Measurements from ENCODE around the gene GLT1D1. TPM values are rescaled to one million over a fixed set of nuclear protein-coding genes. Genes with fewer than 3 reads are reported as not detected.
"Not testable (repeated sequence)": the region's sequence is repeated elsewhere in the genome, so short reads cannot be mapped to it uniquely, and the experiment has no call there.

The GLT1D1 gene
- total RNA-seq, 2 experiments from 2014 or later: not detected

DNA sequence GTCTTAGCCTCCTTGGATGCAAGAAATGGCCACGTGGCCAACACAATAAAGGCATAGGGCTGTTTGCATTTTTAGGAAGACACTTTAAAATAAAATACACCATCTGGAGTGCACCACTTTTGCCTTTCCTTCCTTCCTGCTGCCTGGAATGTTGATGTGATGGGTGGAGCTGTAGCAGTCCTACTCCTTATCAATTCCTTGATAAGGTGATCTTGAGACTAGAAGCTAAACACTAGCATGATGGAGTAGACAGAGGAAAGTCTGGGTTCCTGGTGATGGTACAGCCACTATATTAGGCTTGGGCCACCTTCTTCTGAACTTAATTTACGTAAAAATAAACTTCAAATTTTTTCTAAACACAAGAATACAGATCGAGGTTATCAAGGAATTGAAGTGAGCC lies 2.9 kb upstream of the GLT1D1 start:
- no peaks in the 10 kb centered on the region for H3K9me3 Mint-ChIP-seq
- no peaks in the 10 kb centered on the region for H3K4me1 Mint-ChIP-seq (ENCODE audit: low read depth)
- H3K27ac Mint-ChIP-seq: no peak overlapping the region
- CTCF ChIA-PET: no interaction called here
- H3K4me3 Mint-ChIP-seq: no peak overlapping the region
- intact Hi-C loops (cut with micrococcal nuclease): no loop called here
- no peaks in the 10 kb centered on the region for H3K36me3 Mint-ChIP-seq (ENCODE audit: low read depth)
- H3K27me3 Mint-ChIP-seq (ENCODE audit: low read depth): peaks cover 18% of the 10 kb centered on the region
- no peak for DNase-seq

DNA sequence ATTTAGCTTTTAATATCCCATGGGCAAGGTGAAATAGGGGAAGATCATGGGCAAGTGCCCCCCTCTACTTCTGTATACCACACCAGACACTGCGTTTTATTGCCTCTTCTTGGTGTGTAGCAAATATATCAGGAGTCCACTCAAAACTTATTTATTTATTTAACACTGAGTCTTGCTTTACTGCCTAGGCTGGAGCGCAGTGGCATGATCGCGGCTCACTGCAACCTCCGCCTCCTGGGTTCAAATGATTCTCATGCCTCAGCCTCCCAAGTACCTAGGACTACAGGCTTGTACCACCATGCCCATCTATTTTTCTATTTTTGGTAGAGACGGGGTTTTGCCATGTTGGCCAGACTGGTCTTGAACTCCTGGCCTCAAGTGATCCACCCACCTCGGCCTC lies 1.8 kb upstream of the GLT1D1 start:
- H3K36me3 Mint-ChIP-seq (ENCODE audit: low read depth); DNase-seq; H3K27ac Mint-ChIP-seq; H3K4me1 Mint-ChIP-seq (ENCODE audit: low read depth); intact Hi-C loops (cut with micrococcal nuclease); H3K9me3 Mint-ChIP-seq; CTCF ChIA-PET; H3K4me3 Mint-ChIP-seq: not testable (repeated sequence)
- H3K27me3 Mint-ChIP-seq (ENCODE audit: low read depth): peaks cover 24% of the 10 kb centered on the region

DNA sequence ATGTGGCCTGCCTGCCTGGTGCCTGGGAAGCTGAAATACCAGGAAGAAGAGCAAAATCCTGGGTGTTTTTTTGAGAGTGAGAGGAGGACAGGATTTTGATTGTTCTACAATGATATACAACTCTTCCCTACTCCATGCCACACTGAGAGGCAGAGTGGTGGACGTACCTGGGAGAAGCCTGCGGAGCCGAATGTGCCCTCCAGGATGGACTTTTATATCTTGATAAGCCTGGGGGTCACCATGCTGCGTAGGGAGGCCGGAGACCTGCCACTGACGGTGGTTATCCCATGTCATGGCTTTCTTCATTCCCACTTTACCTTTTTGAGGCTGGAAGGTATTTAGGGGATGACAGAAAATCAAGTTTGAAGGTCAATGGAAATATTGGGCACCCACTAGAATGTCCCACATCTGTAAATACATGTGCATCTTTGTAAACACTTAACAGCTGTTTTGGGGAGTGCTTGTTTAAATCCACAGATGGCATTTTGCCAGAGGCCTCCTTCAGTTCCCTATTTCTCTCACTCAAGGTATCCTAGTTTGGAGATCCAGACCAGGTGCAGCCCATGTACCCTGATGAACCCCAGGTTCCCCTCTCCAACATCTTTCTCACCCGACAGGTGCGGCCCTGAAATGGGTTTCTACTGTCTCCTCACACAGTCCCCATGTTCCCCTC lies 1.1 kb upstream of the GLT1D1 start:
- CTCF ChIA-PET: no interaction called here
- Mint-ChIP-seq H3K4me3 (no peak overlapping the region), H3K9me3 (no peaks in the 10 kb centered on the region)

DNA sequence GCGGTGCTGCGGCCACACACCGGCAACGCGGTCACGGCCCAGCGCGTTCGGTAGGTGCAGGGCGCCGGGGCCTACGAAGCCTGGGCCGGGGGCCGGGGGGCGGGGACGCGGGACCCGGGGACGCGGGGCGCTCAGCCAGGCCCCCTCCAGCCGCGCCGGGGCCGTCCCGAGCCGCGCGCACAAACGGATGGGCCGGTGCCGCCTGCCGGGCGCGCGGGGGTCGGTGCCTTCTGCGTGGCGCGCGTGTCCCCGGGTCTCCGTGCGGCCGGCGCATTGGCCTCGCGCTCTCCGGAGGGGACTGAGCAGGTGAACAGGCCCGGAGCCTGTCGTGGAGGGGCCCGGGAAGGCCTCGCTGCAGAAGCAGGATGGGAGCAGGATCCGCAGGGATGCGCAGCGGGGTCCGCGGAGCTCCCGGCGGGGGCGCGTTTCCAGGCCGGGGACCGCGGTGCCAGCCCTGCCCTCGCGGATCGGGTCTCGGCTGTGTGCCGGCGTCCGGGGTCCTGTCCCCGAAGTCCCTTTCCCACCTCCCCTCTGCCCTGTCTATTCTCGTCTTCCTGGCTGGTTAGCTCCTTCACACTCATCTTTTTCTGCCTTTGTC lies 421 bp downstream of the GLT1D1 start:
- Mint-ChIP-seq H3K4me1 (ENCODE audit: low read depth) (no peaks in the 10 kb centered on the region), H3K9me3 (no peaks in the 10 kb centered on the region), H3K36me3 (ENCODE audit: low read depth) (no peaks in the 10 kb centered on the region), H3K27me3 (ENCODE audit: low read depth) (peaks cover 32% of the 10 kb centered on the region), H3K4me3 (no peak overlapping the region), H3K27ac (no peak overlapping the region)
- DNase-seq: no peak
- CTCF ChIA-PET: no interaction called here
- intact Hi-C loops (cut with micrococcal nuclease): no loop called here

More for the DNA sequence above, 1.1 kb upstream of the GLT1D1 start:
- intact Hi-C loops (cut with micrococcal nuclease): no loop called here
- DNase-seq: no peak
- H3K36me3 Mint-ChIP-seq (ENCODE audit: low read depth): no peaks in the 10 kb centered on the region
- peaks cover 27% of the 10 kb centered on the region for H3K27me3 Mint-ChIP-seq (ENCODE audit: low read depth)
- no peaks in the 10 kb centered on the region for H3K4me1 Mint-ChIP-seq (ENCODE audit: low read depth)
- no peak overlapping the region for H3K27ac Mint-ChIP-seq

DNA sequence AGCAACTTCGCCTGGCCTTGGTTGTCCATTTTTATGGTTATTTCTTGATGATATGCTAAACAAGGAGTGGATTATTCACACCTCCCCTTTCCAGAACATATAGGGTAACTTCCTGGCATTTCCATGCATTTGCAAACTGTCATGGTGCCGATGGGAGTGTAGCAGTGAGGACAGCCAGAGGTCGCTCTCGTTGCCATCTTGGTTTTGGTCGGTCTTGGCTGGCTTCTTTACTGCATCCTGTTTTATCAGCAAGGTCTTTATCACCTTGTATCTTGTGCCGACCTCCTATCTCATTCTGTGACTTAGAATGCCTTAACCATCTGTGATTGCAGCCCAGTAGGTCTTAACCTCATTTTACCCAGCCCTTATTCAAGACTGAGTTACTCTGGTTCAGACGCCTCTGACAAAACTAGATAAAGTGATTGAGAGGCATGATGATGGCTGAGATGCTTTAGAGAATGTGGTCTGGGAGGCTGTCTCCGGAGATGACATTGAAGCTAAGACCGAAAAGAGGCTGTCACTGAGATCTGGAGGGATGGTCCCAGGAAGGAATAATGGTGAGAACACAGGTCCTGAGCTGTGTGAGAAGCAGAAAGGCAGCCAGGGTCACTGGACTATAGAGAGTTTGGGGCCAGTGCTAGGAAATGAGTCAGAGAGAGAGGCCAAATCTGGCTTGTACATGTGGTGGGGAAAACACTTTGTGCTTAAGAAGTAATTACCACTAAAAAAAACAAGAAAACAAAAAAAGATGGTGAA lies 2.9 kb downstream of the GLT1D1 start:
- peaks cover 33% of the 10 kb centered on the region for H3K27me3 Mint-ChIP-seq (ENCODE audit: low read depth)
- H3K4me1 Mint-ChIP-seq (ENCODE audit: low read depth): no peaks in the 10 kb centered on the region
- H3K4me3 Mint-ChIP-seq: no peak overlapping the region
- no peaks in the 10 kb centered on the region for H3K36me3 Mint-ChIP-seq (ENCODE audit: low read depth)
- H3K9me3 Mint-ChIP-seq: no peaks in the 10 kb centered on the region
- CTCF ChIA-PET: no interaction called here
- intact Hi-C loops (cut with micrococcal nuclease): no loop called here
- no peak for DNase-seq
- H3K27ac Mint-ChIP-seq: no peak overlapping the region

DNA sequence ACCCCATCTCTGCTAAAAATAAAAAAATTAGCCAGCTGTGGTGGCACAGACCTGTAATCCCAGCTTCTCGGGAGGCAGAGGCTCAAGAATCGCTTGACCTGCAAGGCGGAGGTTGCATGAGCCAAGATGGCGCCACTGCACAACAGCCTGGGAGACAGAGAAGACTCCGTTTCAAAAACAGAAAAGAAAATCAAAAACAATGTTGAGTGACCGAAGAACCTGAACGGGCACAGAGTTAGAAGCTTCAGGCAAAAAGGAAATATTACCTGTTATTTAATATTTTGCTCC lies 3.5 kb downstream of the GLT1D1 start:
- intact Hi-C loops (cut with micrococcal nuclease): no loop called here
- no peaks in the 10 kb centered on the region for H3K4me1 Mint-ChIP-seq (ENCODE audit: low read depth)
- no peak overlapping the region for H3K4me3 Mint-ChIP-seq
- no peaks in the 10 kb centered on the region for H3K9me3 Mint-ChIP-seq
- no peak for DNase-seq
- no peaks in the 10 kb centered on the region for H3K36me3 Mint-ChIP-seq (ENCODE audit: low read depth)
- no peak overlapping the region for H3K27ac Mint-ChIP-seq
- peaks cover 32% of the 10 kb centered on the region for H3K27me3 Mint-ChIP-seq (ENCODE audit: low read depth)
- CTCF ChIA-PET: no interaction called here

DNA sequence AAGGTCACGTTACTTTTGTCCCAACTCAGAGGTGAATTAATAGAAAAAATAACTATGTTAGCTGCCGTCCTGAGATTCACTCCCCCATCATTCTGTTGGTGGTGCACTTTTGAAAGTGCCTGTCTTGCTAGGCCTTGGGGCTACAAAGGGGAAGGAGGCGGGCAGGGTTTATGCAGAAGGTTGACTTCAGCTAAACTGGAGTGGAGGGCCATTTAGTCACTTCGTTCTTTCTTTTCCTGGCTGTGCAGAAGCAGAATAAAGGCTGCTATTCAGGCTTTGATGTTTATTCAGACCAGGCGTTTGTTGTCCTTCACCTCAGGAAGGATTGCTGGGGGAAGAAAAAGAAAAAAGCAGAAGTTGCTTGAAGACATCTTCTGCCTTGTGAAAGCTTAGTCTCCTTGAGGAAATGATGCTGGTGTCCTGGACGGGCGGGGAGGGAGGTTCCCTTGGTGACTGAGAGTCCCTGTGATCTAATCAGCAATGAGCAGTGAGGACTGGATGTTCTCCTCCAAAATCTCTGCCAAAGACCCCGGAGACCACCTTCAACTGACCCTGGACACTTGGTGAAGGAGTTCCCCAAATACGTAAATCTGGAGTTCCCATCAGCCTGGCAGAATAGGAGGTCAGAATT lies 4.0 kb downstream of the GLT1D1 start:
- CTCF ChIA-PET: no interaction called here
- Mint-ChIP-seq H3K27me3 (ENCODE audit: low read depth) (peaks cover 27% of the 10 kb centered on the region), H3K4me1 (ENCODE audit: low read depth) (no peaks in the 10 kb centered on the region), H3K27ac (no peak overlapping the region), H3K36me3 (ENCODE audit: low read depth) (no peaks in the 10 kb centered on the region), H3K9me3 (no peaks in the 10 kb centered on the region), H3K4me3 (no peak overlapping the region)
- no peak for DNase-seq
- intact Hi-C loops (cut with micrococcal nuclease): no loop called here

DNA sequence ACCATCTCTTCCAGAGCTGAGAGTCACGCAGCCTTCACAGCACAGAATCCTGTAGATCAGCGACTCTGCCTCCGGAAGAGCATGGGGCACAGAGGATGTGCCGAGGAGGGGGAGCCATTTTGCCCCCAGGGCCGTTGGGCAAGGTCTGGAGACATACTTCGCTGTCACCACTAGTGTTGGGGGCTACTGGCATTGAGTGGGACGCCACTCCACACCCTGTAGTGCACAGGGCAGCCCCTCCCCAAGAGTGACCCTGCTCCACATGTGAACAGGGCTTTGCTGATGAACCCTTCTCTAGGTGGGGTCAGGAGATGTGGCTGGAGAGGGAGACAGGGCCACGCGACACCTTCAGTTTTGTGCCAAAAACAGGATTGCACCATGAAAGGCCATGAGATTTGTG lies 6.0 kb downstream of the GLT1D1 start:
- no peak overlapping the region for H3K27ac Mint-ChIP-seq
- intact Hi-C loops (cut with micrococcal nuclease): no loop called here
- H3K27me3 Mint-ChIP-seq (ENCODE audit: low read depth): peaks cover 21% of the 10 kb centered on the region
- H3K4me3 Mint-ChIP-seq: no peak overlapping the region
- no peaks in the 10 kb centered on the region for H3K4me1 Mint-ChIP-seq (ENCODE audit: low read depth)
- CTCF ChIA-PET: no interaction called here
- no peak for DNase-seq
- no peaks in the 10 kb centered on the region for H3K36me3 Mint-ChIP-seq (ENCODE audit: low read depth)
- no peaks in the 10 kb centered on the region for H3K9me3 Mint-ChIP-seq

DNA sequence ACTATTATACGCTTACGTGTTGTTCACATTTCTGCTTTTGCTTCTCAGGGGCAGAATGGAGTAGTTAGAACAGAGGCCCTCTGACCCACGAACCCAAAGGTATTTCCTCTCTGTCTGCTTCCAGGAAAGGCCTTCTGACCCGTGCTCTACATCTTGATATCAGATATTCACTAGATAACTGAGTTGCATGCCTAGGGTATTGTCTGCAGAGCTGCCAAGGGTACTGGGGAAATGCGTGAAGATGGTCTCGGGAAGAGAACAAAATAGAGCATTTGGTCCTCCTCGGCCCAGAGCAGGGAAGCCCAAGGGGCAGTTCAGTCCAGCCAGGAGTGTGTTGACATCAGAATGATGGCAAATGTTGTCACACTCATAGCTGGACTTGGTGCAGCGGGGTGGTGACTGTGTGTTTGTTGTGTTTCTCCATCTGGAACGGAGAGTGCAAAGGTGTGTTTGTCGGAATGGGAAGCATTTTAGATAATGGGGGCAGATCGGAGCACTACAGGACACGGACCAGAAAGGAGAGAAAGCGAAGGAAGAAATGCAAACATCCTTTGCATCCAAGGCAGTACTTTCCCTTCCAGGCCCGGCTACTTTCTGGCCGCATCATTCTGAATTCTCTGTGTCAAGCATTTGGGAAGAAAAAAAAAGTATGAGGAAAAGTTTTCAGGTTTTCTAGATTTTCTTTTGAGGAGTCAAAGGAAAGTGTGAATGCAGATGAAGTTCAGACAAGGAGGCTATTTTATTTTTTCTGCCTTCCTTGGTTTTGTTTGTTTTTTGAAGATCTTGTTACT lies 8.1 kb downstream of the GLT1D1 start:
- Mint-ChIP-seq H3K9me3 (no peaks in the 10 kb centered on the region), H3K4me1 (ENCODE audit: low read depth) (no peaks in the 10 kb centered on the region), H3K36me3 (ENCODE audit: low read depth) (no peaks in the 10 kb centered on the region), H3K27ac (no peak overlapping the region), H3K4me3 (no peak overlapping the region), H3K27me3 (ENCODE audit: low read depth) (peaks cover 11% of the 10 kb centered on the region)
- CTCF ChIA-PET: no interaction called here
- intact Hi-C loops (cut with micrococcal nuclease): no loop called here
- no peak for DNase-seq

DNA sequence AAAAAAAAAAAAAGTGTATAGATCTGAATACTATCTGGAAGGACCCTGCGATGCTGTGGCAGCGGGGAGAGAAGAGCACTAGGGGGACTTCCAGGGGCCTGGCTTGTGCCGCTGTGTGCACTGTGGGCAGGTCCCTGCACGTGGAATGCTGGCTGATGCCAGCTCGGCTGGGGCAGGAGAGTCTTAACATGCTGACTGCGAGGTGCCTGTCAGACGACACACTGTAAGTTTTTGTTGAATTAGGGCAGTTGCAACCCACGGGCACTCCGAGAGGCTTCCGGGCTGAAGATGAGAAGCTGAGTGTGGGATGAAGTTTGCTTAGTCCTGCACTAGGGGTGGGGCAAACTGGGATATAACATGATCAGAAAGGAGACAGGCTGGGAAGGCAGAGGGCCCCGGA lies 10.7 kb downstream of the GLT1D1 start:
- Mint-ChIP-seq H3K9me3 (no peaks in the 10 kb centered on the region), H3K27ac (no peak overlapping the region), H3K36me3 (ENCODE audit: low read depth) (no peaks in the 10 kb centered on the region), H3K4me3 (no peak overlapping the region), H3K27me3 (ENCODE audit: low read depth) (peaks cover 2% of the 10 kb centered on the region), H3K4me1 (ENCODE audit: low read depth) (no peaks in the 10 kb centered on the region)
- DNase-seq: no peak
- CTCF ChIA-PET: no interaction called here
- intact Hi-C loops (cut with micrococcal nuclease): no loop called here

DNA sequence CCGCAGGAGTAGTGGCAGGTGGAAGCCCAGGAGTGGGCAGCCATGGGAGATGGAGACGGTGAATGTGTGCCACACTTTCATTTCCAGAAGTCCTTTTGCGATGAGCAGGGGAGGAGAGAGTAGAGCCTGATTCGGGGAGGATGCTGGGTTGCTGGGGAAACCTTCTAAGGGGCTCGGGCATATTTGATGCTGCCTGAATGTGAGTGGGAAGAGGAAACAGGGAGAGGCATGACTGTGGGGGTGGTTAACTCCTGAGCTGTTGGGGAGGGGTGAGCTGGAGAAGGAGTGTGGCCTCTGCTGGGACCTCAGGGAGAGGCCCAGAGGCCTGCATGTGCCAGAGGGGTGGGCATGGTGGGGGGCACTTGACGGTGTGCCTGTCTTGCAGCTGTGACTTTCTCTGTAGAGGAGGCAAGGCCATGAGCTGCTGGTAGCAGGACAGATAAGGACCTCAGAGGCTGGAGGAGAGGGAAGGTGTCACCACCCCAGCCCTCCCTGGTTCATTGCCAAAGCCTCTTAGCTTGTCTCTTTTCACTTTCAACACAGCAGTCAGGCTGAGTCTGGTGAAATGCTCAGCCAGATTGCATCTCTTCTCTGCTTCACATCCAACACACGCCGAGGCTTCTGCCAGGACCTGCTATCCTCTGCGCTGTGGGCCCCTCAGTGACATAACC lies 11.4 kb downstream of the GLT1D1 start:
- Mint-ChIP-seq H3K4me1 (ENCODE audit: low read depth) (no peaks in the 10 kb centered on the region), H3K9me3 (no peaks in the 10 kb centered on the region), H3K36me3 (ENCODE audit: low read depth) (no peaks in the 10 kb centered on the region), H3K27ac (no peak overlapping the region), H3K4me3 (no peak overlapping the region), H3K27me3 (ENCODE audit: low read depth) (peaks cover 2% of the 10 kb centered on the region)
- intact Hi-C loops (cut with micrococcal nuclease): no loop called here
- no peak for DNase-seq
- CTCF ChIA-PET: interaction anchor here (0.8 kb wide), 1 partner anchor 21 kb away, joined by 3 read pairs; no protein-coding TSS in a partner anchor

DNA sequence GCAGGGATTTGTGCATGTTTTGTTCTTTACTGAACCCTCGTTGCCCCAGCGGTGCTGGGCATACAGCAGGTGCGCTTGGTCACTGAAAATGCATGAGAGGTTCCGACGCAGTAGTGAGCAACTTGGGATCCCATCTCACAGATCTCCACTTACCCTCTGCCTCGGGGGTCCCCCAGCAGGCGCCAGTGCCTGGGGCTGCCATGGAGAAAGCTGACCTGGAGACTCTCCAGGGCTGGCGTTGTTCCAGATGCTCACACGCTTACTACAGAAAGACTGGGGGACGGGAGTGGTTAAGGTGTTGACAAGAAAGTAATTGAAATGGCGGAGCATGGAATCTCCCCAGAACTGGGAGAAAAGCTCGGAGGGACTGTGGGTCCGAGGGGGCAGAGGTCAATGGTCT lies 14.2 kb downstream of the GLT1D1 start:
- H3K4me3 Mint-ChIP-seq: no peak overlapping the region
- no peaks in the 10 kb centered on the region for H3K9me3 Mint-ChIP-seq
- H3K36me3 Mint-ChIP-seq (ENCODE audit: low read depth): no peaks in the 10 kb centered on the region
- CTCF ChIA-PET: no interaction called here
- H3K27ac Mint-ChIP-seq: no peak overlapping the region
- intact Hi-C loops (cut with micrococcal nuclease): no loop called here
- DNase-seq: no peak
- H3K4me1 Mint-ChIP-seq (ENCODE audit: low read depth): no peaks in the 10 kb centered on the region
- peaks cover 2% of the 10 kb centered on the region for H3K27me3 Mint-ChIP-seq (ENCODE audit: low read depth)

Measured in activated naive CD4-positive, alpha-beta T cell treated with anti-CD3 and anti-CD28 coated beads for 36 hours (primary cell).